HG02970 (cell line): ENCODE data around the gene METTL25B.

Source experiments
- ATAC-seq: cut with Tn5 transposase; IDR thresholded peaks from one replicate; pipeline ENCODE4 v1.9.1; 2021; ENCODE audit warnings: mild to moderate bottlenecking, moderate library complexity, moderate number of reproducible peaks; ENCODE audit not compliant: unreplicated experiment, low FRiP score

Gene METTL25B

DNA sequence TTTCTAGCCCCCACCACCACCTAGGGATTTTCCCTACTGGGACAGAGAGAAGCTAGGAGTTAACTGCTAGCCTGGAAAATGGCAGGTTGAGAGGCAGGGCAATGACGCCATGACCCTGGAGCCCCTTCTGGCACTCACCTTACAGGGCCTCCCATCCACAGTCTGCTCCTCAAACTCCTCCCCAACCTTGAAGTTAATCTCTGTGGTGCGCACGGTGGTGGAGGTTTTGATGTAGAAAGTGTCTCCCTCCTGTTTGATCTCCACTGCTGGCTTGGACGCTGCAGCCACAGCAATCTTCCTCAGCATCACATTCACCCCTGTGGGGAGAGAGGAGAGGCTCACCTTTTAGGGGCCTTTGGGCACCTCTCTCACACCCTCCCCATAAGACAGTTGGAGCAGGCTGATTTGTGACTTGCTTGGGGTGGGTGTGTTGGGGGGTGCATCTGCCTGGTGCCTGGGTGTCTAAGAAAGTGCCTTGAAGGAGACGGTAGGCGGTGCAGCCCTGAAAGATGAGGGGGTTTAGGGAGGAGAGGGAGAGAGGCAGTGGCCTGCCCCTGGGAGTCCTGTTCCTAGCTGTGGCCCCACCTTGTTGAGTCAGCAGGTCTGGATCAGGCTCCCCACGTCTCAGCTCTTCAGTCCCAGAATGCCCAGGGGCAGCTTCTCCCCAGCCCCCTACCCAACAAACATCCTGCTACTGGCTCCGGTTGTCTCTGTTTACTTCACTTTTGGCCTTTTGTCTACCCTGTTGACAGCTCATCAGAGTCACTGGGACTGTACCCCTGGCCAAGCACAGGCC lies 27.3 kb upstream of the METTL25B start:
- ATAC-seq, result no peak

DNA sequence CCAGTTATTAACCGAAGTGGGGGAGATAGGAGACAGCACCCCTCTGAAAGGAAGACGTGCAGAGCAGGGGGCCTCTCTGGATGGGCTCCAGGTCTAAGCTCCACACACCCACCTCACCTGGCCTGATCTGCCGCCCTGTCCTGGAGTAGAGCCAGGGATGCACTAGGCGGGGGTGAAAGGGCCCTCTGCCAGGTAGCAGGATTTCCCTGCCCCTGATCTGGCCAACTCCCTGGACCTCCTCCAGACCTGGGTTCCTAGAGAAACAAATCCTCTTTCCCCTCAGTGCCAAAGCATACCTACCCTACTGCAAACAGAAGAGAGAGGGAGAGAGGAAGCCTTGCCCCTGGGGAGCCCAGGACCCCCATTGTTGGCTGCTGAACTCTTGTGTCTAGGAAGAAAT lies 24.9 kb upstream of the METTL25B start:
- ATAC-seq, result no peak

DNA sequence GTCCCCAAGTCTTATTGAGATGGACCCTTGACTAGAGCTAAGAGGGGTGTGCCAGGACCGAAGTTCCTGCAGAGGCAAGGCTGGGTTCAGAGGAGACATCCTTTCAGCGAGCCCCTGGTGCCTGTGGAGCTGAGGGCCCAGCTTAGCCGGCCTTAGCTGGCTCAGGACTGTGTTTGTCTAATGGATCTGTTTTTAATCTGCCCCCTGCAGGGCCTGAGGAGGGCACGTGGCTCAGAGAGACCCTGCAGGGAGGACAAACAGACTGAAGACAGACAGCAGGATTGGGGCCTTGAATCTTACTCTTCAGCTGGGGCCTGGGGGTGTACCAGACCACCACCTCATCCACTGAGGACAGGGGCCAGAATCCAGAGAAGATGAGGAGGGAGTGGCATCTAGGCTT lies 24.5 kb upstream of the METTL25B start:
- ATAC-seq, result no peak

DNA sequence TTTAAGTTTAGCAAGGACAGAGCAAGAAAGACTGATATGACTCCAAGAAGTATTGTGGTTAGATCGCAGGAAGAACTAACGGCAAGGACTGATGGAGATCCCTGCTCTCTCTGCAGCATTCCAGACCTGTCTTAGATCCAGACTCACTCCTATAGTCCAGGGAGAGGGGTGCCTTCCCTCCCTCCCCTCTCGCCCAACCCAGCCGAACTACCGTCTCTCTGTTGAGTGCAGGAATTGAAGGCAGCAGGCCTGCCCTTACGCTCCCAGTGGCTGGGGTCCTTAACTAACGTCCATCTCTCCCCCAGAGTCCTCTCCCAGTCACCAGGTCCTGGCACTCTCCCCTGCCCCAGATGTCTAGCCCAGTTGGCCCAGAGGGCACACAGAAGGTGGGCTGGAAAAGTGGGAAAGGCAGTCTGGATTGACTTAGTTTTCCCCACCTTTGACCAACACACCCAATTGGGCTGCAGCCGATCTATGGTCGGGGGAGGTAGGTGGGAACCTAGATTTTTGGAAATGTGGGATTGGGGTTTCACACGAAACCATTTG lies 24.0 kb upstream of the METTL25B start:
- ATAC-seq, result no peak

DNA sequence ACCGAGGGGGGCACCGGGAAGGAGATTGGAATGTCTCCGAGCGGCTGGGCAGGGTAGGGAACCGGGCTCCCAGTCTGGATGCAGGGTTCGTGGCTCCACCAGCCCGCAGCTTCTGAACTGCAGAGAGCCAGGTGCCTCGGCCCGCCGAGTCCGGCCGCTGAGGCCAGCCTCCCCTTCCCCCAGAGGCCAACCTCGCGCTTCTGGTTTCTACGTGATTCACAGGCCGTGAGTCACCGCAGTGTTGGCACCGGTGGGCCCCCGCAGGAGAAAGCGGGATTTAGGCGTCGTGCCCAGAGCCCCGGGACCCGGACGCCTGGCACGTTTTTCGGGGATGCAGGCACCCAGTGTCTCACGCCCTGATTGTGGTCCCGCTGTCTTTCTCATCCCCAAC lies 23.3 kb upstream of the METTL25B start:
- no peak for ATAC-seq

DNA sequence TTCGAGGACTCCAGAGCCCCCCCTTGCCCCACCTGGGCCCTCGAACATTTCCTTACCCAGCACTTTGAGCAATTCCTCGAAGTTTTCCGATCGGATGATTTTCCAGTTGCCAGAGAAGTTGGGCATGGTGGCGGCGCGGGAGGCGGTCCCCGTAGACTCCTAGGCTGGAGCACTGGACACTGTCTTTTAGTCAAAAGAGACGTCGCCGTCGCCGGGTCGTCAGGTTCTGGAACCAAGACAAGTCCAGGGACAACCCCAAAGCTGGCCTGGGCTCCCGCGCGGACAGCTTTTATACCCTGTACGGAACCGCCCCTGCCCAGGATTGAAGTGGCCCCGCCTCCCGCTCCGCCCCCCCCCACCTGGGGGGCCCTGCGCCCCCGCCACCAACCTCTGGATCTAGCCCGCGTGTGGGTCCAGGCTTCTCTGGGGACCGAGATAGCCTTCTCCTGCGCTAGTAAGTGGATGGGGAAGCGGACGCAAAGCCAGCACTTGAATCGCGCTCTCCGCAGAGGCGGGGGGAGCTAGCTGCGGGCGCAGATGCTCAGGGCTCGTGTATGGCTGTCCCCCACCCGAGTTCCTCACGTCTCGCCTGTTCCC lies 22.9 kb upstream of the METTL25B start, which contains the start of gene CRABP2:
Gene CRABP2 (minus strand): TSS at position 263 of the 597 bp plus-strand sequence. CDS start 137 bp downstream, at position 126.
- ATAC-seq, result no peak

DNA sequence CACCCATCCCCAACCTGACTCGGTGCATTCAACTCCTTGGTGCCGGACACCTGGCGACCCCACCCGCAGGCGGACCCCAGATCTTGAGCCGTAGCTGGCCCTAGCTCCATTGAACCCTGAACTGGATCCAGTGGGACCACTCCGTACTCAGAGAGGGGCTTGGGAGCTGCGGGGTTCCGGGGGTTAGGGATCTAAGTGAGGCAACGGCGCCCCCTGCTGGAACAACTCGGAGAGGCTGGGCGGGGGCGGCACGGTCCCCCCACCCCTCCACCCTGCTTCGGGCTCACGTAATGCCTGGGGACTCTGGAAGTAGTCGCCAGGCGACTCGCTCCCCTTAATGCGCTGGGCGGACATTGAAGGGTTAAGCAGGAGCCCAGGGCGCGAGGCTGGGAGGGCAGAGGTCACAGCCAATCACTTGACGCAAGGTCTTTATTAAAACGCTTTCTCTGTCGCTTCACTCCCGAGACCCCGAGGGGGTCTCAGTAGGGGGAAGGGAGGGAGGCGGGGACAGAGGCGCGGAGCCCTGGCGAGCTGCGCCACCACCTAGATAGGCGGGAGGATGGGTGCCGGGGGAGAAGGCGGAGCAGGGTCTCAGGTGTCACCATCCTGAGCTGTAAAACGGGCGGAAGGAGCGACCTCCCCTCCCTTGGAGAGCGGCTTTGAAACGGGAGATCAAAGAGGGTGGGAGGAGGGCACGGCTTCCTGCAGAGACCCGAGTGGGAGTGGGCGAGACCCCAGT lies 22.2 kb upstream of the METTL25B start:
- ATAC-seq, result no peak

DNA sequence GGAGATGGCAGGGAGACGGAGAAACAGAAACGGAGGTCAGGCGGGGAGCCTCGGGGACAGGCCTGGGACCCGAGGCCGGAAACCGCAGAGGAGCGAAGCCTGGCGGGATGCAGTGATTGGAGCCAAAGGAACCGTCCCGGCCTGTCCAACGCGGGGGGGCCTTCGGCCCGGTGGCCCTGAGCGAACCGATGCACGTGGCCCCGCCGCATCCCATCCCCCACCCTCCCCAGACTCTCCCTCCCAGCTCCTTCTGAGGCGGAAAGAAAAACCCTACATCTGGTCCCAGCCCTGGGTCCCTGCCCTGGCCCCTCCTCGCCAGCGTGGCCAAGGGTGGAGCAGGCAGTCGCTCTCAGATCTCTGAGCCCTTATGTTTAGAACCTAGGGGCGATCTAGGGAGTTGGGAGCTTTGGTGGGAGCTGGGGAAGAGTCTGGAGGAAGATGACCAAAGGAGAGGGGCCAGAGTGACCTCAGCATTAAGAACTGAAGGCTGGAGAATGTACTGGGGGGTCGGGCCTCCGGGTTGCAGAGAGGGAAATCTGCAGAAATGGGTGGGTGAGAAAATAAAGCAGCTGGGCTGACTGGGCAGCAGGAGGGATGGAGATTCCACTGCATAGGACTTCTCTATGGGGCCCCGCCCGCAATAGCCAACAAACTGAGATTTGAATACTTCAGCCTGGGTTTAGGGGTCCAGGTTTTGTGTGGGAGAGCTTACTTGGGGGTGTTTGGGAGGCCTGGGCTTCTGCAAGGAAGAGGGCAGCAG lies 21.4 kb upstream of the METTL25B start:
- ATAC-seq, result no peak

DNA sequence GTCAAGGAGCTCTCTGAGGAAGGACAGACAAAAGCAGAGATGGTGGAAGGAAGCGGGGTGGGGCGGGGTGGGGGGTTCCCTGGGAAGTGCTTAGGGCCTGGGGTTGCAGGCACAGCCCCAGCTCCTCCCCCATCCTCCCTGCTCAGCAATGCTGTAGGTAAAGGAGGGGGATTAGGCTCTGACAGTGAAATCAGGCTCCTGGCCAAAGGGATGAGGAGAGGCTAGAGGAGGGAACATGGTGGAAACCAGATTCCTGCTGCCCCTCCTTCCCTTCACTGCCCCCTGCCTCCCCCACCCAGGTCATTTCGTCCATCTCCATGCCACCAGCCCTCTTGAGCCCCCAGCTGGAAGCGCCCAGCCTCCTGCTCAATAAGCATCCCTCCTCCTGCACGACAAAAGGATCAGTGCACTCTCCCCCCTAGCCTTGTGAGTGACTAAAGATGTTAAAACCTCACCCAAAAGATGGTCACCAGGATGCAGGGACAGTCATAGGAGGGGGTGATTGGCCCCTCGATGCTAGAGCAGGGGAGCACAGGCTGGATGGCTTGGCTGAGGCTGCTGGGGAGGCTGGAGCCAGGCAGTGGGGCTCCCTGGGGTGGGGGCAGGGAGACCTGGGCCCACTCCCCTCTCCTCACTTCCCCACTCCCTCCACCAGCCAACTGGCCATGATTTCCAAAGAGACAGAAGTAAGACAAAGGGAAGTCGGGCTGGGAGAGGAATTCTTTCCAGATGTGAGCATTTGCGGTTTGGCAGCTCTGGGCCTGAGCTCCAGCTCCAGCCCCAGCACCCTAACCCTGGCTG lies 20.7 kb upstream of the METTL25B start:
- ATAC-seq, result no peak

DNA sequence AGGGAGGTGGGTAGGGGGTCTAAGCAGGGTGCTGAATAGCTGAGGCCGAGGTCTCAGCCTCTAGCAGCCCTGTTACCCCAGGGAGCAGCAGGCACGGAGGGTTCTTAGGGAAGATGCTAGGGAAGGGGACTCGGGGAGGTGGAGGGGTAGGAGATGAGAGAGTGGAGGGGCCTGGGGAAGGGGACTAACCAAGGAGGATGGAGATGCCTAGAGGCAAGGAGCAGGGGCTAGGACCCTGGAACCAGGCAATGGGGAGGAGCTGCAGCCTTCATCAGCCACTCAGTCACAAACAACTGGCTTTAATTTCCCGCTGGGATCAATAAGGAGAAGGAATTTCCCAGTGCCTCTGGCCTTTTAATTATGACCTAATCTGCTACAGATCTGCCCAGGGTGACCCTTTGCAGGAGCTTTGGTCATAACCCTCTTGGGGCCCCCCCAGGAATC lies 20.0 kb upstream of the METTL25B start:
- no peak for ATAC-seq

DNA sequence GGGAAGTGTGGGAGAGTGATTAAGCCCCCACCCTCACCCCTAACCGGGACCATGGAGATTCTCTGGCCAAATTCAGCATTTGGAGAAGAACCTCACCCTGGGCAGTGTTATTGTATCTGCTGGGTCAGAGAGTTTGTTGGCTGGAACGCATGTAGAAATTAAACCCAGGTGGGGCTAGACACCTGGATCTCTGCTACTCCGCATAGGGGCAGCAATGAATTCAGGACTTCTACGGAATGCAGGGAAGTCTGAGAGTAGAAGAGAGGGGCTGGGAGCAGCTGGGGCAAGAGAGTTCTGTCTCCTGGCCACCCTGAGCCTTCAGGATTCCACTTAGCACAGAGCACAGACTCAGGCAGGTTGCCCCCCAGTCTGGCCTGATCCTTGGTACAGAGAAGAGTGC lies 19.2 kb upstream of the METTL25B start:
- ATAC-seq, result no peak

DNA sequence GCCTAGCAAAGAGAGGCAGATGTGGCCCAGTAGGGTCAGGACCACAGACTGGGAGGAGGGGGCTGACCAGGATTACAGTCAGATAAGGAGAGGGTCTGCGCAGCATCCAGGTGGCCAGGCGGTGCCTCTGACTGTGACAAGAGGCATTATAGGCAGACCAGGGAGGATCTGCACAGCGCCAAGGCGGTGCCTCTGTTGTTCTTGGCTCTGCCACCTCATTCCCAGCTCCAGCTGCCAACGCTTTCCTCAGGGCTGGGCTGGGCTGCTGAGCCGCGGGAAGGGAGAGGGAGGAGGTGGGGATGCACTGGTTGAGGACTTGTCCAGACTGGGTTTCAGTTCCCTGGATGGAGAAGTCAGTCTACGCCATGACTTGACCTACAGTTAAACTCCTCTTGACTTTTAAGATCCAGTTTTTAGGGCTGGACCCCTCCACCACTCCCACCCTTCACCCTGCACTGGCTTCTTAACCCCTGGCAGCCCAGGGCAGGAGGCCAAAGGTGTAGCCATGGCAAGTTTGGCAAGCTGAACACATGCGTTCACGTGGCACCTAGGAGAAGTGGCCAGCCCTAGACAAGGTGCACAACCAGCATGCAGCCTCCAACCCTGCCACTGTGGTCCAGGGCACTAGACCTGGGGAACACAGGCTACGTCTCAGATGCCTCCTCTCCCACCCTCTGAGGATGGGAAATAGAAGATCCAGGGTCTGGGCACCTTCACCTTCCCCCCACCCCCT lies 18.3 kb upstream of the METTL25B start:
- ATAC-seq, result no peak

DNA sequence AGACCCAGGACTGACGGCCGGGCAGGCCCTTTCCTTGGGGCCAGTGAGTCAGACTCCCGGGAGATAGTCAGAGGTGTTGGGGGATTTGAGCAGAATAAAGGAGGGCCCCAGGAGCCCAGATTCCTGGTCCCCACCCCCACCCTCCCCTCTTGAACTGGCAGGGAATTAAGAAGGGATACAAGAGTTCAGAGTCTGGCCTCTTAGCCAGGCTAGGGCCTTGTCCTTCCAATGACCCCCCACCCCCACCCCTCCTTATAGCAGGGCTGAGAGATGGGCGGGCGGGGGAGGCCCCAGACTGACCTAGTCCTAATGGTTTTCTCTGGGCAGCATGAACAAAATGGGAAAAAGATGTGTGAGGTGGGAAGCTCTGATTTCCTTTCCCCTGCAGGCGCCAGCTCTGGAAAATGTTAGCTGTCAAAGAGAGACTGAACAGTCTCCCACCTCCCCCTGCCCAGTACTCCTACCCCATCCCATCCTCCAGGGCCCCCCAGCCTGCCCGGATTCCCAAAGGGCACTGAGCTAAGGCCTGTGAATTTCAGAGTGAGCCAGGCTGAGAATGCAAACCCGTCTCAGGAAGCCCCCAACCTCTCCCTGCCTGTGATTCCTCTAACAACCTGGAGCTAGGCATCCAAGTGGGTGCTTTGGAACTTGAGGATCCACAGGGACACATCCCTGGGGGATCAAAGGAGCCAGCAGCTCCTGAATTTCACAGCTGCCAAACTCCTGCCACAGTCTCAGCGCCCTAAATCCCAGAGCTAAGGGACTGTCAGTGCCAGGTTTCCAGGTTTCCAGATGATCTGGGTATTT lies 17.1 kb upstream of the METTL25B start:
- no peak for ATAC-seq

DNA sequence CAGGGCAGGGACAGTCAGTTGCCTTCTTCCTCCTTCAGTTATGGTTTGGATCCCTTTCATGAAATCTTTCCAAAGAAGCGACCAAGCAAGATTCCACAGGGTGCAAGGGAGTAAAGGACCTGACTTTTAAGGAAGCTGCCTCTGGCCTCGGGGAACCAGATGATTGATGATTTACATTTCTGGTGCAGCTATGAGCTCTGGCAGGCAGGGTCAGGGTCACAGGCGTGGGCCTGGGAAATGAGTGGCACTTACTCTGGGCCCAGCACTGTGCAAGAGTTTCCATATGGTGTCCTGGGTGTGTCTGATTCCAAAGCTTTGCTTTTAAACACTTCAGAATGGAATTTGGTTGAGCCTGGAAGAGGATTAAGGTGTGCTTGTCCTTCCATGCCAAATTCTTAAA lies 15.6 kb upstream of the METTL25B start:
- ATAC-seq, result no peak

DNA sequence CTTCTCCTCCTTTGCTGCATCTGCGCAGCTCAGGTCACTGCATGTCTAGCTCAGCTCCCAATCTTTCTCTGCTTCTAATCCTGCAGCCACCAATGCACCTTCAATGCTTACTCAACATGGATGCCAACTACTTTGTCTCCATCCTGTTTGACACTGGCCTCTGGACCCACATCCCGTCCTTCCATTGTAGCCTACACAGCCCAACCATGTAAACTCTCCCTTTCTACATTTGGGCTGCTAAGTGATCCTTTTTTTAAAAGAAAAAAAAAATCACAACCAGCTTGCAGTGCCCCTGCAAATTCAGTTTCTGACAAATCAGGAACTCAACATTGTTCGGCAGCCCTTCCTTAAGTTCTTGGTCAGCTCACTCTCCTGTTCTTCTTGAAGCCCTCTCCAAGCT lies 13.4 kb upstream of the METTL25B start:
- ATAC-seq, result no peak

DNA sequence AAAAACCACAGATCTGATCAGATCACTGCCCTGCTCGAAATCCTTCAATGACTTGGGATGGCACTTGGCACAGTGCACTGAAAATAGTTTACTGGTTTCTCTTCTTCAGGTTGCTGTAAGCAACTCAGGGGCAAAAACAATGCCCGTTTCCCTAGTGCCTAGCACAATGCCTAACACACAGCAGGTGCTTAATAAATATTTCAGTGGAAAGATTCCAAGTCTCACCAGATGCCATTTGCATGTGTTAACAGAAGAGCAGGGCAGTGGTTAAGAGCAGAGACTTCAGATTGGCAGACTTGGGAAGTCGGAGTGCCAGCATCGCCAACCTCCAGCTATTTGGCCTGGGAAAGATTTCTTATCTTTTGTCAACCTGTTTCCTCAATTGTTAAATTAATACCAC lies 10.9 kb upstream of the METTL25B start:
- no peak for ATAC-seq

DNA sequence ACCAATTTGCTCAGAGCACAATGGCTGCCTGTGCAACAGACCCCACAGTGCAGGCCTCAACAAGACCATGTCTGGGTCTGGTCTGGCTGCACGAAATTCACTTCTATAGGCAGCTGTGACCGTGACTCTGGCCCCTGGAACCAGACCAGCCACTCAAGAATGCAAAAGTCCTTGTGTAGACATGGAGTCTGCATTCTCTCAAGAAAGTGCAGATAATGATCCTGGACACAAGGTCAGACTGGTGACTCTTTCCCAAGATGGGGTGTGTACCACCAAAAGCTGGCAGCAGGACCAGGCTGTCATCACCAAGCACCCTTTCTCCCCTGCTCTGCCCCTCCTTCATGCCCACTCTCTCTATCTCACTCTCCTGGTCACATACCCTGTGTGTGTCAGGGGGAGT lies 7.1 kb upstream of the METTL25B start:
- ATAC-seq, result no peak

DNA sequence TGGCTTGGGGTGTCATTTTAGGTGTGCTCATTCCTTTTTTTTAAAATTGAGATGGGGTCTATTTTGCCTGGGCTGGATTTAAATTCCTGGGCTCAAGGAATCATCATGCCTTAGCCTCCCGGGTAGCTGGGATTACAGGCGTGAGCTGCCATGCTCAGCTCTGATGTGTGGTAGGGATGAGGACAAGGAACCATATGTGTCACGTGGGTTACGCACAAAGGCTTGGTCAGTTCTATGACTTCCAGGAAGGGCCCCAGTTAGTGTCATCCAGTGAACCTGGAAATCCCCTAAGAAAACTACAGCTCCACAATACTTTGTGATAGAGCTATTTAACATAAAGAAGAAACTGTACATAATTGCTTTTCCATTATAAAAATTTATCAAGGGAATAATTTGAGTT lies 6.7 kb upstream of the METTL25B start:
- ATAC-seq, result no peak
